HG02798 (cell line): Measurements from ENCODE around the gene MTNR1B.

Source experiments
- ATAC-seq: cut with Tn5 transposase; IDR thresholded peaks from one replicate; pipeline ENCODE4 v1.9.1; 2021; ENCODE audit warnings: mild to moderate bottlenecking; ENCODE audit not compliant: unreplicated experiment, poor library complexity

Gene MTNR1B

DNA sequence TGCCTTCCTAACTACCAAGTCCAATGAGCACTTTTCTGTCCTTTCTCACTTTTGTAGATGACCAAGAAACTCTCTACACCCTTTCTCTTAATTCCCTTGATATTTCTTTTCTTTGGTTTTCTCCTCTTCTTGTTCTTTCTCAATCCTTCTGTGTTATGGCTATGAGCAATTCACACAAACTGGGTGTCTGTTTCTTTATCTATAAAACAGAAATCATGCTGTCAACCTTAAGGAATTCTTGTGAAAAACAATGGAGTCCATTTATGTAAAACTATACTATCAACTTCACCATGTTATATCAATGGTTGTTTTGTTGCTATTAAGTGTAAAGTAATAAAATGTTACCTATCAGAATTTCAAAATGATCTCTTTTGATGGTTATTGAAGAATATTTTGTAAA, 7.2 kb downstream of the MTNR1B start:
- ATAC-seq: no peak

DNA sequence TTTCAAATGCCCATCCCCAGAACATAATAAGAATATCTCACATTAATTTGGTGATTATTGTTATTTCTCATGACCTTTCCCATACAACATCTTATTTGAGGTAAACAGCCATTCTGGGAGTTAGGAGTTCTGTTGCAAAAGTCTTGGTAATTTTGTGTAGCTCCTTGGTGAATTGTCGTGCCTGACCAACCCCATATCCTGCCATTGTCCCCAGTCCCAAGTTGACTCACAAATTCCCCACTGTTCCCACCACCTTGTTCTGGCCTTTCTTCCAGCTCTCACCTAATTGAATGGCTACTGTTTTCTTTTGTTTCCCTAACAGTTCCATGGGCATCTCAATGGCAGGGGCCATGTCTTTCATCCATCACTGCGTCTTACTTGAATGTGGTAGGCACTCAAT, 8.0 kb downstream of the MTNR1B start:
- no peak for ATAC-seq

DNA sequence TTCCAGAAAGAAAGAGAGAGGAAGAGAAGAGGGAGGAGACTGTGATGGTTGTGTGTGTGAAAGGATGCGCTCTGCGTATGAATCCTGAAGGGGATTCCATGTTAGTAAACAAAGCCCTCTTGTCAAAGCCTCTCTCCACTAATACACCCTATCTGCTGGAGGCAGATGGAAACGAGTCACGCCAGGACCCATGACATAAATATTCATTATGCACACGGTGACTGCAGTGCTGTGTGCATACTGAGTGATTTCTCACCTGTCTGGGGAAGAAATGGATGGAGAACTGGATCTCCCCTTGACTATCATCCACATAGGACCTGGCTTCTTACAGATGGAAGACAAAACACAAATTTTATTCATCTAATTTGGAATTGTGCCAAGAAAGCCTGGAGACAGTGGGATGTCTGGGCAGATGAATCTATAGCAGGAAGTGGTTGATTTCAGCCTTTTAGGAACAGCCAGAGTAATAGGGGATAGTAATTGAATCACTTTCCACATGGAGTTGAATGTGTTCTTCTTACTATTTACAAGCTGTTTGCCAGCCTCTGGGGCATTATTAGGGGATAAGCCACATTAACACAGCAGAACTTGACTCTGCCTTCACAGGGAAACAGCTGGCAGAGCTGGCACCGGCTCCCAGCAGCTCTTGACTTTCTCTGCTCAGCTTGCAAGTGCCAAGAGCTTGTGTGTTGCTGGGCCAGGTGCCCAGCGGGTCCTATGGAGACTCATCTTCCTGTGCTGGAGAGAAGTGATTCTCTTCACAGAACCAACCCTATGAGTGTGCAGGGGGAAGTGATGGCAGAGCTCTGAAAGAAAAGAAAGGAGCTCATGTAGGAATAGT, 9.0 kb downstream of the MTNR1B start:
- no peak for ATAC-seq

DNA sequence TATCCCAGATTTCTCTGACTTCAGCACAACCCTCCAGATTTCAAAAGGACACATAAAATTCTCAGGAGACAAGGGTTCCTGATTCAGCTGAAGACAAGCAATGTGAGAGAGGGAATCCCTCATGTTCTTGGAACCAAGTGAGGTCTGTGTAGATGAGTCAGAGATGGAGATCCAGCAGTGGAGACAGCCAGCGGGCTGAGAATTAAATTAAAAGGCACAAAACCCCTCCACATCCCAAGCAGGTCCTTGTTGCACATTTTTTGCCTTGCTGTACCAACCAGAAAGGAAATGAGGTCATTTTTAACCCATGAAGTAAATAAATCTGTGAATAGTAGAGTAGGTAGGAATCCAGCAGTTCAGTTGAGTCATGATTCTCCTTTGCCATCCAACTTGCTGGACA, 9.7 kb downstream of the MTNR1B start:
- ATAC-seq: no peak

DNA sequence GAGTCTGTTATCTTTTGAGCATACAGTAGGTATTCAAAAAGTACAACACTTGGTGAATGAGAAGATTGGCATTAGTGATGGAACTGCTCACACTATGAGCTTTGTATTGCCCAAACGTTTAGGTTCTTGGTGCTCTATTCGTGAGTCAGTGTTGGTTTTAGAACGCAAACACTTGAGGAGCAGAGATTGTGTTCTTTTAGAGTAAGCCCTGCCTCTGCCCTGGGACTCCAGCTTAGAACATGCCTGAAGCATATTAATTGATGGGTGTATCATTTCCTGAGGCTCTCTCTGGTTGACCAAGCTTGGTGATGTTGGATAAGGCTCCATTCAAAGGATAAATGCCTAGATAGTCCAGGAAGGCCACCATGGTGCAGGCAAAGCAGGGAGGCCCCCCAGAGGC, 10.9 kb downstream of the MTNR1B start:
- ATAC-seq: no peak

DNA sequence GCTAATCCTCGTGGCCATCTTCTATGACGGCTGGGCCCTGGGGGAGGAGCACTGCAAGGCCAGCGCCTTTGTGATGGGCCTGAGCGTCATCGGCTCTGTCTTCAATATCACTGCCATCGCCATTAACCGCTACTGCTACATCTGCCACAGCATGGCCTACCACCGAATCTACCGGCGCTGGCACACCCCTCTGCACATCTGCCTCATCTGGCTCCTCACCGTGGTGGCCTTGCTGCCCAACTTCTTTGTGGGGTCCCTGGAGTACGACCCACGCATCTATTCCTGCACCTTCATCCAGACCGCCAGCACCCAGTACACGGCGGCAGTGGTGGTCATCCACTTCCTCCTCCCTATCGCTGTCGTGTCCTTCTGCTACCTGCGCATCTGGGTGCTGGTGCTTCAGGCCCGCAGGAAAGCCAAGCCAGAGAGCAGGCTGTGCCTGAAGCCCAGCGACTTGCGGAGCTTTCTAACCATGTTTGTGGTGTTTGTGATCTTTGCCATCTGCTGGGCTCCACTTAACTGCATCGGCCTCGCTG, 12.1 kb downstream of the MTNR1B start:
- no peak for ATAC-seq

DNA sequence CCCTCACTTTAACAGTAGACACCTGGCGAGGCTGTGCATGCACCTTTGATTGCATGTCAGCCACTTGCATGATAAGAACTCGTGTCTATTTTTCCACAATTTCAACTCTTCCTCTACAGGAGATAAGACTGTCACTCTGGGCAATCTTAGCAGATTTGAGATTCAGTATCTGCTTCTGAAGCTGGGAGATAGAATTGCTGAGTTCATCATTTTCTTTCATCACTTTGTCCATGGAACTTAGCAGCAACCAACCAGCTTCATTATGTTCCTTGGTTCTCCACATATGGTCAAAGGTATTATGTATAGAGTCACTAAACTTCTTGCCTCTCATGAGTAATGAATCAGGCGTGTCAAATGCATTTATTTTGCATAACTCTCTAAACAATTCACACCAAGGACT, 17.1 kb downstream of the MTNR1B start:
- ATAC-seq: no peak

DNA sequence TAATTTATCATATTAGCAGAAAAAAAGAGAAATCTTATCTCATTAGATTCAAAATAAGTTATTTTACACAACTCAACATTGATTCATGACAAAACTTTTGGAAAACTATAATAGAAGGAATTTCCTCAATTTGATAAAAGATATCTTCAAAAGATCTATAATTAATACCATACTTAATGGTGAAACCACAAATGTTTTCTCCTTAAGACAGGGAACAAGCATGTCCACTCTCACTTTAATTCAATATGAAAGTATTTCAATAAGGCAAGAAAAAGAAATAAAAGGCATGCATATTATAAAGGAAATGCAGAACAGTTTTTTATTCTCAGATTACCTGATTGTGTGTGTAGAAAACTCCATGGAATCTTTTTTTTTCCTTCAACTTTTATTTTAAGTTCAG, 23.6 kb downstream of the MTNR1B start:
- ATAC-seq: no peak

DNA sequence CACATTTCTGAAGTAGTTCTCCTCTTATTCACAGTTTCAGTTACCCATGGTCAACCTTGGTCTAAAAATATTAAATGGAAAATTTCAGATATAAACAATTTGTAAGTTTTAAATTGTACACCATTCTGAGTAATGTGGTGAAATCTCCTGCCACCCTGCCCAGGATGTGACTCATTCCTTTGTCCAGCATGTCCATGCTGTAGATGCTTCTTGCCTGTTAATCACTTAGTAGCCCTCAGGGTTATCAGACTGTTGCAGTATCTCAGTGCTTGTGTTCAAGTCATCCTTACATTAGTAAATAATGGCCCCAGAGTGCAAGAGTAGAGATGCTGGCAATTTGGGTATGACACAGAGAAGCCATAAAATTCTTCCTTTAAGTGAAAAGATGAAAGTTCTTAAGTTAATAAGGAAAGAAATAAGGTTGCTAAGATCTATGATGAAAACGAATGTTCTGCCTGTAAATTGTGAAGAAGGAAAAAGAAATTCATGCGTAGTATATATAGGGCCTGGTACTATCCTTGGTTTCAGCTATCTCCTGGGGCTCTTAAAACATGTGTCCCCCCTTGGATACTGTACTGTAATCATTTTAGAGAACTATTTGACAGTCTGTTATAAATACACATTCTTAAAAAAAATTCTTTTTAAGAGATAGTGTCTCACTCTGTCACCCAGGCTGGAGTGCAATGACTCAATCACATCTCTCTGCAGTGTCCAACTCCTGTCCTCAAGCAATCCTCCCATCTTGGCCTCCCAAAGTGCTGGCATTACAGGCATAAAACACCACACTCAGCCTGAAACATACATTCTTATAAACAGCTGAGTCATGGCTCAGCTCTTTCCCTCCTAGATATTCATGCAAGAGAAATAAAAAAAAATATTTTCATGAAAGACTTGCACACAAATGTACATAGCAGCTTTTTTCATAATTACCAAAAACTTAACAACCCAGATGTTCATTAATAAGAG, 31.3 kb downstream of the MTNR1B start:
- ATAC-seq: no peak

DNA sequence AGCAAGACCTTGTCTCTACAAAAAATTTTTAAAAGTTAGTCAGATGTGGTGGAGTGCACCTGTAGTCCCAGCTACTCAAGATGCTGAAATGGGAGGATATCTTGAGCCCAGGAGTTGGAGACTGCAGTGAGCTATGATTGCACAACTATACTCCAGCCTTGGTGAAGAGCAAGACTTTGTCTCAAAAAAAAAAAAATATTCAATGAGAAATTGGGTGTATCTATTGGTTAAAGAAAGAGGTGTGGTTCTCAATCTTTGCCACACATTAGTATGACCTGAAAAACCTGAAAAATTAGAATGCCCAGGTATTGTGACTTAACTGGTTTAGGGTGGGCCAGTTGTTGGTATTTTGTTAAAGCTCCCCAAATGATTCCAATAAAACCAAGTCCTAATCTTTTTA, 32.4 kb downstream of the MTNR1B start:
- no peak for ATAC-seq

DNA sequence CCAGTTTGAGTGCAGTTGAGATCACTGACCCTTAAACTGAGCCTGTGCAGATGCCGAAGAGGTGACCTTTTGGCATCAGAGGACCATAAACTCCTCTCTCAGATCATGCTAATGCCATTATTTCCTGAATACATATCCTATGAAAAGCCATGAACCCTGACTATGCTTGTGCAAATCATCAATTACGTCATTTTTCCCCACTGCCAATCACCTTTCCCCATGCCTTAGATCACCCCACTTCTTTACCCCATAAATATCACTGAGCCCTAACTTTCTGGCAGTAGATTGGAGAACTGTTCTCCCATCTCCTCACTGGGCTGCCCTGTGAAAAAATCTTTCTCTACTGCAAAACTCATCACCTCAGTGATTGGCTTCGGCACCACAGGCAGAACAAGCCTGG, 32.9 kb downstream of the MTNR1B start:
- ATAC-seq: no peak

DNA sequence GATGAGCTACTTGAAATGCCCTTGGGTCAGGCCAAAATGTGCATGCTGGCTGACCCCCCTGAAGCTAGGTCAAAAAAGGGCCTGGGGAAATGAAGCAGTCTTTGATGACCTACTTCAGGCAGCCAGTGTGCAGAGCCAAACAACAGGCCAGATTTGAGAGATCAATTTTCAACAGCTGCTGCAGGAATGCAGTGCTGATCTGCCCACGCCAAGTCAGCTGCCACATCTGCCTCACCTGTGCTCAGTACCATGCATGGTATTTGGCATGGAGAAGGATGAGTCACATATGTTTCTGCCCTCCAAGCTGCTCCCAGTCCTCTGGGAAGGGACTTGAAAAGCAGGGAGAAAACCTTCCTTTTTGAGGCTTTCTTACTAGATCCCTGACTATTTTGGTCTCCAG, 35.8 kb downstream of the MTNR1B start:
- ATAC-seq: no peak

DNA sequence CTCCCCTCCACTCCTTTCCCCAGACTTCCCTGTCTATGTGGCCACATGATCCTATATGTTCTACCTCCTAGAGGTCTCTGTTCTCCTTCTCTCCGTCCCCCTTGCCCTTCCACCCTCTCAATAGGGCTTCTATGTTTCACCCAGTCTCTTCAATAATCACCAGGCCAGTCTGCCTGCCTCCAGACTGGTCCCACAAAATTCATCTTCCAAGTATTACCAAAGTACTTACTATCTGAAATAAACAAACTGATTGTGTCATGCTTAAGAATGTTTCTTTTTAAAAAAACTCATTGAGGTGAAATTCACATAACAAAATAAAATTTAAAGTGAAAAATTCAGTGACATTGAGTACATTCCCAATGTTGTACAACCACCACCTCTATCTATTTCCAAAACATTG, 44.2 kb downstream of the MTNR1B start:
- no peak for ATAC-seq

DNA sequence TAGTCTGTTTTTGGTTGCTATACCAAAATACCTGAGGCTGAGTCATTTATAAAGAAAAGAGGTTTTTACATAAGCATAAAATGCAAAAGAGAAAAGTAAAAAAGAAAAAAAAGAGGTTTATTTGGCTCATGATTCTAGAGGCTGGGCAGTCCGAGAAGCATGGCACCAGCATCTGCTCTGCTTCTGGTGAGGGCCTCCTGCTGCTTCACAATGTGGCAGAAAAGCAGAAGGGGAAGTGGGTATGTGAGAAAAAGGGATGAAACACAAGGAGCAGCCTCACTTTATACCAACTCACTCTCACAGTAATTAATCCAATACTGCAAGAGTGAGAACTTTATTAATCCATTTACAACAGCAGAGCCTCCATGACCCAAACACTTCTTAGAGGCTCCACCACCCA, 47.1 kb downstream of the MTNR1B start:
- ATAC-seq: no peak

DNA sequence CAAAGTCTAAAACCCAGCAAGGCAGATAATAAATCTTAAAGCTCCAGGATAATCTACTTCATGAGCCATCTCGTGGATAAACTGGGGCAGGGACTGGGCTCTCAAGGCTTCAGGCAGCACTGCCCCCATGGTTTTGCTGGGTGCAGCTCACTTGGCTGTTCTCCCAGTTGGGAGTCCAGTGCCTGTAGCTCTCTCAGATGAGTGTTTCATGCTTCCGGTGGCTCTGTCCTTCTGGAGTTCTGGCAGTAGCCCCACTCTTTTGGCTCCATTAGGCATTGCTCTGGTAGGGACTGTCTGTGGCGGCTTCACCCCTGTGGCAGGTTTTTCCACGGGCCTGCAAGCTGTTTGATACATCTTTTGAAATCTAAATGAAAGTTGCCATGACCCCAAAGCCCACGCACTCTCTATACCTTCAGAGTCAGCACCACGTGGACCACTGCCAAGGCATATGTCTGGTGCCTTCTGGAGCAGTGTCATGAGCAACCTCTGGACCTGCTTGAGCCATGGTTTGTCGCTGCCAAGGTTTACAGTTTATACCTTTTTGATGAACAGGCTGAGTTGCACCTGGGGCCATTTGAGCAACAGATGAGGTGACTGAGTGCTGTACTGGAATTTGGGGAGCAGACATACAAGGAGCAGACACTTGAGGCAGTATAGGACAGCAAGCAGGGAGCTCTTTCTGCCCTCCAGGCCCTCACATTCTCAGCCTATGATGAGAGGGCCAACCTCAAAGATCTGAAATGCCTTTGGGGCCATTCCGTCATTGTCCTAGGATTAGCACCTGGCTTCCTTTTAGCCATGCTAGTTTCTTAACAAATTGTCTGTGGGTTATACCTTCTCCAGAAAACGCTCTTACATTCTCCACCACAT, 48.6 kb downstream of the MTNR1B start:
- no peak for ATAC-seq

DNA sequence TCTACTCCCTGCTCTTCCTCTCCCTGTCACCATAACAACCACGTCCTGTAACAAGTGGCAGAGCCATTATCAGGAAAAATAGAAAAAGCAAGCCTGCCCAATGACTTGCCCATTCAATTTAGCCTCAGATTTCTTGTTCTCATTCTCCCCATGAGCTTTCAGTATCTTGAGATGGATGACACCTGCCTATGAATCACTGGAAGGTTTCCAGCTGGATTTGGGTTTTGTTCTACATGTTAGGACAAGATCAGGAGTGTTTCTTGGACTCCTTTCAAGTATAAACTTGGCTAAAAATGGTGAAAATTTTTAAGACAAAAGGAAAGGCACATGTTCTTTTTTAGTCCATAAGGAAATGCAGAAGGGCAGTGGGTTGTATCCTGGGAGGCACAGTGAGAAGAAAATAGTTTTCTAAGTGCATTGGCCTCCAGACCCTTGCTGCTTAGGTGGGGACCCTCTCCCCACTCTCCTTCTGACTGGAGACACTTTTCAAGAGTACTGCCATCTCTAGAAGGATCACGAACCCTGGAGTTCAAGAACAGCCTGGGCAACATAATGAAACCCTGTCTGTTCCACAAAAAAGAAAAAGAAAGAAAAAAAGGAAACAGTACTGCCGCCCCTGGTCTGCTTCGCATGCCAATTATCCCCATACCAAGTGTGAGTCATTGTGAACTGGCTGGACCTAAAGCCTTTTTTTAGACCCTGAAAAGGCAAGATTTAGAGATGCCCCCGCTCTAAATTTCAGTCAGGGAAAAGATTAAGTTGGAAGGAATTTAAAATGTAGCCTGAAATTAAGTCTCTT, 51.0 kb downstream of the MTNR1B start:
- no peak for ATAC-seq

DNA sequence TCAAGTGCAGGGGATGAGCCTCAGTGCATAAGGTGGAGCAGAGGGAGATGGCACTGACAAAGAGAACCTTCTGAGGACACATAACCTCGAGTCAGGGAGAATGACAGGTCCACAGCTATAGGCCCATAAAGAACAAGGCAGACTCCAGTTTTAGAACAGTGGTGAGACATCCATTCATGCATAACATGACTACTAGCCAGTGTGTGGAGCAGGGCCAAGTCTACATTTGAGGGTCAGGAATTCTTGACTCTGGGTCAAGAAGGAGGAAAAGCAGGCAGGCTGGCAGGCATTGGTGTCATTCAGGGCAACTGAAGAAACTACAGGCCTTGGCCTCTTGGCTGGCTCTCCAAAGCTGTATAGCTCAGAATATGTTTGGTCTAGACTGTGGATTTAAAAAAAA, 54.9 kb downstream of the MTNR1B start:
- no peak for ATAC-seq

DNA sequence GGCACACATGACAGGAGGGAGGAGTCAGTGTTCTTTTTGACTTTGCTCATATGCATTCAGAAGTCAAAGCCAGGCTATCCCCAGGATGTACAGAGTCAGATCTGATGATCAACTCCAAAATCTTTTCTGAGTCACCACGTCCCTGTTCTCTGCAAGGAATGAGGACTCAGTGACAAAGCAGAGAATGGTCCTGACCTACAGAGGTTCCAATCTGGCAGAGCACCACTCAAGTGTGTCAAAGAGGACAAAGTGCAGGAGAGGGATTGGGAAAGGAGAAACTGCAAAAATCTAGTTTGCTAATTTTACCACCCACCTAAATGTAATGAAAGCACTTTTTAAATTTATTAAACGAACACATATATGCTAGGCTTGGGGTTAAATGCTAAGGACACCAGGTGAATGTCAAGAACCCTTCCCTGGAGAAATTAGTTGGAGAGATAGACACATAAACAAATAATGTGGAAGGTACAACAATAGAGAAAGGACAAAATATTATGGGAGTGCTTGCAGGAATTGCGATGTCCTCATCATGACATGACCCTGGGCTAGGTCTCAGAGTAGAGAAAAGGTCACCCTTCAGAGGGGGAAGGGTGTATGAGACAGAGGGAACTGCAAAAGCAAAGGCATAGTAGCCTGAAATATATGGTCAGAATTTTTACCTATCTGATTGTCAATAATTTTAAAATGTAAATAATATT, 56.3 kb downstream of the MTNR1B start:
- ATAC-seq: no peak

DNA sequence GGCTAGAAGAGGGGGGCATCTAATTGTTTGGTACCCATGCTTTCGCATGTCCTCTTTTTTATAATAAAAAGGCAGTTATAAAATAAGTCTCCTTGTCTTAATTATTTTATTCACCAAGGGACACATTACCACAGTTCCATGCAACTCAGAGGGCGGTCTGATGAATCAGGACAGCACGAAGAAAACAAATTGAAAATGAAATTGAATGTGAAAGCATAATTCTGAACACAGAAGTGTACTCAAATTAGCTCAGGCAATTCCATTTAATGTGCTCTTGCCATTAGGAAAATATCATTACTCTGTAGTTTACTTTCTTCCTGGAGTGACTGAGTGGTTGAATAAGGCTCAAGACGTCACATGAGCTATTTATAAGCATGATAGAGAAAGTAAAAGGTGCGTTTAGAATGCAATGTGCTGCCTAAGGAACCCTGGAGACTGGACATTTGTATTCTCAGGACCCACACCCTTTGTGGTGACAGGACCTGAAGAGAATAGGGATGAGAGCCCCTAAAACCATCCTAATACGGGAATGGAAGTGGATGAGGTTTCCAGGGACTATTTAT, 59.6 kb downstream of the MTNR1B start:
- peak; percentile 74 for ATAC-seq
